GM21423 (cell line): ENCODE measurements around the gene TIMM50.

Experiments
- ATAC-seq: cut with Tn5 transposase; IDR thresholded peaks from one replicate; pipeline ENCODE4 v1.9.1; 2021; ENCODE audit warnings: mild to moderate bottlenecking, moderate library complexity; ENCODE audit not compliant: unreplicated experiment

Gene TIMM50

GRCh38 chr19:39498798-39499642, 18.4 kb downstream of the TIMM50 start, which contains the start of gene DLL3:
Gene DLL3 (plus strand): TSS chr19:39498947. CDS start chr19:39498975, 28 bp downstream.
- no peak for ATAC-seq

- ATAC-seq, result no peak
Observed at GRCh38 chr19:39499932-39500331, 19.3 kb downstream of the TIMM50 start.

- ATAC-seq, result no peak
Observed at GRCh38 chr19:39500543-39500942, 19.9 kb downstream of the TIMM50 start.

GRCh38 chr19:39501340-39501739, 20.7 kb downstream of the TIMM50 start:
- ATAC-seq, result no peak

- ATAC-seq, result no peak
Observed at GRCh38 chr19:39502640-39503417, 22.2 kb downstream of the TIMM50 start.

GRCh38 chr19:39506598-39506943, 25.9 kb downstream of the TIMM50 start:
- no peak for ATAC-seq

GRCh38 chr19:39506944-39507714, 26.5 kb downstream of the TIMM50 start:
- ATAC-seq, result no peak

- no peak for ATAC-seq
Observed at GRCh38 chr19:39507715-39508364, 27.2 kb downstream of the TIMM50 start.

GRCh38 chr19:39508629-39509028, 28.0 kb downstream of the TIMM50 start:
- no peak for ATAC-seq

- no peak for ATAC-seq
Observed at GRCh38 chr19:39509233-39509632, 28.6 kb downstream of the TIMM50 start.

GRCh38 chr19:39512988-39513387, 32.4 kb downstream of the TIMM50 start:
- ATAC-seq, result no peak

GRCh38 chr19:39514840-39515550, 34.4 kb downstream of the TIMM50 start, which contains the start of gene SELENOV:
Gene SELENOV (plus strand): TSS chr19:39515139. CDS start chr19:39515213, 74 bp downstream.
- ATAC-seq, result no peak

- no peak for ATAC-seq
Observed at GRCh38 chr19:39515551-39516191, 35.0 kb downstream of the TIMM50 start.

- ATAC-seq, result no peak
Observed at GRCh38 chr19:39516270-39516669, 35.6 kb downstream of the TIMM50 start.

- ATAC-seq, result no peak
Observed at GRCh38 chr19:39517432-39517831, 36.8 kb downstream of the TIMM50 start.

GRCh38 chr19:39518458-39518857, 37.8 kb downstream of the TIMM50 start:
- ATAC-seq, result no peak

- ATAC-seq, result no peak
Observed at GRCh38 chr19:39518975-39519374, 38.3 kb downstream of the TIMM50 start.

- ATAC-seq, result no peak
Observed at GRCh38 chr19:39520541-39521484, 40.2 kb downstream of the TIMM50 start.
